Aorta (tissue), 5 donors: Measurements from ENCODE around the gene OR56A5. TPM values are rescaled to one million over a fixed set of nuclear protein-coding genes. Genes with fewer than 3 reads are reported as not detected.
"Not testable (repeated sequence)": the region's sequence is repeated elsewhere in the genome, so short reads cannot be mapped to it uniquely, and the experiment has no call there.

Source experiments
- ATAC-seq: fragments of 200-7000 bp; cut with Tn5 transposase; one replicate; pipeline ENCODE4 v1.9.1; 2022; ENCODE audit warnings: moderate library complexity; ENCODE audit not compliant: low FRiP score
- DNase-seq, 2 donors: peaks; one replicate each; pipeline ENCODE4 v3.0.0-alpha.2; 2020
- H3K27ac ChIP-seq, 2 donors: one replicate each; pipeline ENCODE4 v1.5.1; 2013; ENCODE audit warnings: low read length in 2 of 2, mild to moderate bottlenecking in 2 of 2, moderate library complexity in 2 of 2, control low read depth in 1 of 2, inconsistent platforms in 1 of 2, low read depth in 1 of 2
- H3K27me3 ChIP-seq, 2 donors: one replicate each; pipeline ENCODE4 v1.6.1; 2013; ENCODE audit warnings: control low read depth in 1 of 2, low read length in 1 of 2, mild to moderate bottlenecking in 1 of 2, moderate library complexity in 1 of 2; ENCODE audit not compliant: insufficient read depth in 2 of 2, control insufficient read depth in 1 of 2
- H3K36me3 ChIP-seq, 2 donors: one replicate each; pipeline ENCODE4 v1.6.1; 2013; ENCODE audit warnings: control low read depth in 1 of 2, low read length in 1 of 2, mild to moderate bottlenecking in 1 of 2; ENCODE audit not compliant: insufficient read depth in 2 of 2, control insufficient read depth in 1 of 2
- H3K4me1 ChIP-seq, 2 donors: one replicate each; pipeline ENCODE4 v1.6.1; 2013; ENCODE audit warnings: low read length in 2 of 2, control low read depth in 1 of 2, mild to moderate bottlenecking in 1 of 2, moderate library complexity in 1 of 2; ENCODE audit not compliant: insufficient read depth in 2 of 2, control insufficient read depth in 1 of 2
- H3K4me3 ChIP-seq, 2 donors: one replicate each; pipeline ENCODE4 v1.5.1; 2013; ENCODE audit warnings: low read length in 2 of 2, control low read depth in 1 of 2, mild to moderate bottlenecking in 1 of 2
- H3K9me3 ChIP-seq: one replicate; pipeline ENCODE4 v1.6.1; 2013; ENCODE audit warnings: mild to moderate bottlenecking, low read length; ENCODE audit not compliant: control insufficient read depth
- WGBS, 2 donors: extraction: QIAGEN DNeasy Blood & Tissue Kit; methylation state at CpG; one replicate each; pipeline ENCODE4 v1.1.7; 2013; 5-methylcytosine and 5-hydroxymethylcytosine counted together
- intact Hi-C, 2 donors: fragments of 100-400 bp; cut with DNase I; formaldehyde crosslinking; loops; one replicate each; pipeline versions ENCODE4 v1.14.2 to v1.15.0; 2022
- polyA plus RNA-seq, 2 donors: library from polyadenylated mRNA; stranded (reverse); fragments of 200-250 nt; gene quantifications; one replicate each; pipeline ENCODE4 v1.2.3, GENCODE V29; 2013
- total RNA-seq, 2 donors: library from RNA; stranded (reverse); fragmentation: NEBNext Ultra II Directional; extraction: Animal tissue kit (Norgen Biotek cat#: 25700); gene quantifications; one replicate each; pipeline ENCODE4 v1.2.1, GENCODE V29; 2021
- donor health status: healthy with polysubstance abuse.
- donor health status: Bipolar disorder and iron deficiency.
- donor health status: DM: no; HTN: no; CAD: no.
- donor health status: DM: no; HTN: no; CAD: no.
- donor health status: DM: yes; HTN: yes; CAD: no.

The OR56A5 gene
- total and polyA plus RNA-seq, 4 donors: not detected

- Histone ChIP-seq H3K4me3 (no peak overlapping the region), H3K36me3 (no peaks in the 10 kb centered on the region), H3K4me1 (no peaks in the 10 kb centered on the region), H3K27me3 (no peaks in the 10 kb centered on the region), H3K9me3 (peaks cover 3% of the 10 kb centered on the region), H3K27ac (no peak overlapping the region)
- 75 to 83% methylated on average over 4 of the region's 4 CpGs for WGBS, 2 donors
- ATAC-seq (no peak), DNase-seq (no peak)
- intact Hi-C loops: no loop called here
Observed at GRCh38 chr11:5989203-5989602, 20.9 kb upstream of the OR56A5 start.

GRCh38 chr11:5986885-5987284 is 18.6 kb upstream of the OR56A5 start, which contains the start of gene OR52L1:
Gene OR52L1, minus strand, starts transcription at chr11:5986985. Its CDS starts 55 bp downstream, at chr11:5986930.
- Histone ChIP-seq H3K27ac (no peak within 1 kb of the TSS), H3K9me3 (peaks cover 4% of the 10 kb centered on the region), H3K36me3 (no peaks in the 10 kb centered on the region), H3K4me3 (no peak within 1 kb of the TSS), H3K4me1 (no peaks in the 10 kb centered on the region), H3K27me3 (no peaks in the 10 kb centered on the region)
- ATAC-seq (no peak), DNase-seq (no peak)
- intact Hi-C loops: no loop called here
- 52 to 62% methylated on average over 1 of the region's 1 CpG for WGBS, 2 donors

GRCh38 chr11:5983443-5983842 is 15.1 kb upstream of the OR56A5 start:
- no peaks in the 10 kb centered on the region for H3K4me1 ChIP-seq
- no peaks in the 10 kb centered on the region for H3K27me3 ChIP-seq
- H3K36me3 ChIP-seq: no peaks in the 10 kb centered on the region
- intact Hi-C loops: no loop called here
- no peak overlapping the region for H3K4me3 ChIP-seq
- no peak for DNase-seq
- H3K9me3 ChIP-seq: peaks cover 6% of the 10 kb centered on the region
- no peak for ATAC-seq
- WGBS, 2 donors: 41 to 63% methylated on average over 1 of the region's 1 CpG
- H3K27ac ChIP-seq: no peak overlapping the region

- H3K36me3 ChIP-seq: no peaks in the 10 kb centered on the region
- no peak for DNase-seq
- no peaks in the 10 kb centered on the region for H3K27me3 ChIP-seq
- no peak overlapping the region for H3K4me3 ChIP-seq
- no peak overlapping the region for H3K27ac ChIP-seq
- H3K9me3 ChIP-seq: no peaks in the 10 kb centered on the region
- 74 to 75% methylated on average over 1 of the region's 1 CpG for WGBS, 2 donors
- no peak for ATAC-seq
- intact Hi-C loops: no loop called here
- no peaks in the 10 kb centered on the region for H3K4me1 ChIP-seq
Observed at GRCh38 chr11:5973530-5973929, 5.2 kb upstream of the OR56A5 start.

GRCh38 chr11:5967708-5968107 is 586 bp downstream of the OR56A5 start:
- no peaks in the 10 kb centered on the region for H3K4me1 ChIP-seq
- H3K27ac ChIP-seq: no peak overlapping the region
- H3K9me3 ChIP-seq: peaks cover 4% of the 10 kb centered on the region
- H3K4me3 ChIP-seq: no peak overlapping the region
- no peak for DNase-seq
- intact Hi-C loops: no loop called here
- no peaks in the 10 kb centered on the region for H3K36me3 ChIP-seq
- no peak for ATAC-seq
- 55 to 67% methylated on average over 3 of the region's 3 CpGs for WGBS, 2 donors
- H3K27me3 ChIP-seq: no peaks in the 10 kb centered on the region

GRCh38 chr11:5966958-5967357 is 1.3 kb downstream of the OR56A5 start:
- WGBS, 2 donors: 66 to 69% methylated on average over 2 of the region's 2 CpGs

GRCh38 chr11:5960704-5961320 is 7.5 kb downstream of the OR56A5 start:
- H3K27ac ChIP-seq, H3K9me3 ChIP-seq, H3K4me1 ChIP-seq, DNase-seq, H3K4me3 ChIP-seq, intact Hi-C loops, H3K27me3 ChIP-seq, H3K36me3 ChIP-seq, ATAC-seq: not testable (repeated sequence)
- 93 to 94% methylated on average over 36 to 40 of the region's 40 CpGs for WGBS, 2 donors

More at GRCh38 chr11:5966958-5967357, 1.3 kb downstream of the OR56A5 start:
- H3K4me3 ChIP-seq: no peak overlapping the region
- H3K36me3 ChIP-seq: no peaks in the 10 kb centered on the region
- ATAC-seq (no peak), DNase-seq (no peak)
- no peaks in the 10 kb centered on the region for H3K27me3 ChIP-seq
- H3K4me1 ChIP-seq: no peaks in the 10 kb centered on the region
- H3K27ac ChIP-seq: no peak overlapping the region
- peaks cover 4% of the 10 kb centered on the region for H3K9me3 ChIP-seq
- intact Hi-C loops: no loop called here

GRCh38 chr11:5955586-5955985 is 12.7 kb downstream of the OR56A5 start:
- peaks cover 2% of the 10 kb centered on the region for H3K9me3 ChIP-seq
- H3K4me3 ChIP-seq: no peak overlapping the region
- H3K4me1 ChIP-seq: no peaks in the 10 kb centered on the region
- DNase-seq (no peak), ATAC-seq (no peak)
- 21 to 28% methylated on average over 3 of the region's 3 CpGs for WGBS, 2 donors
- intact Hi-C loops: no loop called here
- H3K27me3 ChIP-seq: no peaks in the 10 kb centered on the region
- no peak overlapping the region for H3K27ac ChIP-seq
- H3K36me3 ChIP-seq: no peaks in the 10 kb centered on the region

GRCh38 chr11:5941951-5942350 is 26.3 kb downstream of the OR56A5 start, which contains the start of gene OR56A3:
Gene OR56A3, plus strand, starts transcription at chr11:5942251. Its CDS starts 5,096 bp downstream, at chr11:5947347.
- H3K9me3 ChIP-seq: no peaks in the 10 kb centered on the region
- H3K4me3 ChIP-seq: no peak within 1 kb of the TSS
- no peaks in the 10 kb centered on the region for H3K27me3 ChIP-seq
- ATAC-seq: no peak
- no peaks in the 10 kb centered on the region for H3K36me3 ChIP-seq
- WGBS, 2 donors: 78 to 79% methylated on average over 3 of the region's 3 CpGs
- H3K4me1 ChIP-seq: no peaks in the 10 kb centered on the region
- DNase-seq: no peak
- intact Hi-C loops: no loop called here
- no peak within 1 kb of the TSS for H3K27ac ChIP-seq
